Aorta (tissue), 5 donors: ENCODE results near the gene AHRR. TPM values are rescaled to one million over a fixed set of nuclear protein-coding genes. Genes with fewer than 3 reads are reported as not detected.
A peak's percentile ranks its signal among the peaks of the same experiment; 100 is the strongest.

Experiments used
- ATAC-seq: fragments of 200-7000 bp; cut with Tn5 transposase; one replicate; pipeline ENCODE4 v1.9.1; 2022; ENCODE audit warnings: moderate library complexity; ENCODE audit not compliant: low FRiP score
- DNase-seq, 2 donors: peaks; one replicate each; pipeline ENCODE4 v3.0.0-alpha.2; 2020
- H3K27ac ChIP-seq, 2 donors: one replicate each; pipeline ENCODE4 v1.5.1; 2013; ENCODE audit warnings: low read length in 2 of 2, mild to moderate bottlenecking in 2 of 2, moderate library complexity in 2 of 2, control low read depth in 1 of 2, inconsistent platforms in 1 of 2, low read depth in 1 of 2
- H3K27me3 ChIP-seq, 2 donors: one replicate each; pipeline ENCODE4 v1.6.1; 2013; ENCODE audit warnings: control low read depth in 1 of 2, low read length in 1 of 2, mild to moderate bottlenecking in 1 of 2, moderate library complexity in 1 of 2; ENCODE audit not compliant: insufficient read depth in 2 of 2, control insufficient read depth in 1 of 2
- H3K36me3 ChIP-seq, 2 donors: one replicate each; pipeline ENCODE4 v1.6.1; 2013; ENCODE audit warnings: control low read depth in 1 of 2, low read length in 1 of 2, mild to moderate bottlenecking in 1 of 2; ENCODE audit not compliant: insufficient read depth in 2 of 2, control insufficient read depth in 1 of 2
- H3K4me1 ChIP-seq, 2 donors: one replicate each; pipeline ENCODE4 v1.6.1; 2013; ENCODE audit warnings: low read length in 2 of 2, control low read depth in 1 of 2, mild to moderate bottlenecking in 1 of 2, moderate library complexity in 1 of 2; ENCODE audit not compliant: insufficient read depth in 2 of 2, control insufficient read depth in 1 of 2
- H3K4me3 ChIP-seq, 2 donors: one replicate each; pipeline ENCODE4 v1.5.1; 2013; ENCODE audit warnings: low read length in 2 of 2, control low read depth in 1 of 2, mild to moderate bottlenecking in 1 of 2
- H3K9me3 ChIP-seq: one replicate; pipeline ENCODE4 v1.6.1; 2013; ENCODE audit warnings: mild to moderate bottlenecking, low read length; ENCODE audit not compliant: control insufficient read depth
- WGBS, 2 donors: extraction: QIAGEN DNeasy Blood & Tissue Kit; methylation state at CpG; one replicate each; pipeline ENCODE4 v1.1.7; 2013; 5-methylcytosine and 5-hydroxymethylcytosine counted together
- intact Hi-C, 2 donors: fragments of 100-400 bp; cut with DNase I; formaldehyde crosslinking; loops; one replicate each; pipeline versions ENCODE4 v1.14.2 to v1.15.0; 2022
- polyA plus RNA-seq, 2 donors: library from polyadenylated mRNA; stranded (reverse); fragments of 200-250 nt; gene quantifications; one replicate each; pipeline ENCODE4 v1.2.3, GENCODE V29; 2013
- total RNA-seq, 2 donors: library from RNA; stranded (reverse); fragmentation: NEBNext Ultra II Directional; extraction: Animal tissue kit (Norgen Biotek cat#: 25700); gene quantifications; one replicate each; pipeline ENCODE4 v1.2.1, GENCODE V29; 2021
- donor health status: healthy with polysubstance abuse.
- donor health status: Bipolar disorder and iron deficiency.
- donor health status: DM: no; HTN: no; CAD: no.
- donor health status: DM: no; HTN: no; CAD: no.
- donor health status: DM: yes; HTN: yes; CAD: no.

AHRR gene
- total and polyA plus RNA-seq, 4 donors, result 0.13 to 3.8 (median 1.7) TPM

- ATAC-seq (no peak), DNase-seq (peak; percentile 40 to 70)
- H3K9me3 ChIP-seq, result peaks cover 2% of the 10 kb centered on the region
- intact Hi-C loops, result no loop called here
- H3K27ac ChIP-seq, result no peak overlapping the region
- no peaks in the 10 kb centered on the region for H3K27me3 ChIP-seq
- H3K4me3 ChIP-seq, result no peak overlapping the region
- H3K36me3 ChIP-seq, result no peaks in the 10 kb centered on the region
- 75 to 86% methylated on average over 15 to 19 of the region's 19 CpGs for WGBS, 2 donors
- no peaks in the 10 kb centered on the region for H3K4me1 ChIP-seq
These were observed 53.3 kb downstream of the AHRR start for GRCh38 chr5:374631-375335.

DNA sequence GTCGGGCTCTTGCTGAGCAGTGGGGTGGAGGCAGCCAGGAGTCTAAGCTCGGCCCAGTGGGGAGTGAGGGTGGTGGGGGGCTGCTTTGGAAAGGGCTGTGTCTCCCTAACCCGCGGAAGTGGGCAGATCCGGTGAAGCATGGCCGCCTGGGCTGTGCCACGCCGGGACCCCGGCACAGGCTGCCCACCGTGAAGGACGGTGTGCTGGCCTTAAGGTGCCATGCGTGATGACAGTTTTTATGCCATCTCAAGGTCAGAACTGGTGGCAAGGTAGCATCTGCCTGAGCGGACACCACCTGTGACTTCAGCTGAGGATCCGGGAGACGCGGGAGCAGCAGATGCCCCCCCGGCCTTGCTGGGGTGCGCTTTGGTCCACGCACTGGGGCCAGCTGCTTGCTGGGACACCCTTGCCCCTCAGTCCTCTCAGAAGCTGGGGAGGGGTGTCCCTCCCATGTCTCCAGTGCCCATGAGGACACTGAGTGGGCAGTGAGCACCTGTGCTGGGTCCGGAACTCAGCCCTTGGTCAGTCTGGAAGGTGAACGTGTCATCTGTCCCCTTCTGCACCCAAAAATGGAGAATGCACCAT is 53.9 kb downstream of the AHRR start:
- peak; percentile 31 to 56 for DNase-seq
- 91 to 93% methylated on average over 21 of the region's 21 CpGs for WGBS, 2 donors
- peaks cover 2% of the 10 kb centered on the region for H3K9me3 ChIP-seq

DNA sequence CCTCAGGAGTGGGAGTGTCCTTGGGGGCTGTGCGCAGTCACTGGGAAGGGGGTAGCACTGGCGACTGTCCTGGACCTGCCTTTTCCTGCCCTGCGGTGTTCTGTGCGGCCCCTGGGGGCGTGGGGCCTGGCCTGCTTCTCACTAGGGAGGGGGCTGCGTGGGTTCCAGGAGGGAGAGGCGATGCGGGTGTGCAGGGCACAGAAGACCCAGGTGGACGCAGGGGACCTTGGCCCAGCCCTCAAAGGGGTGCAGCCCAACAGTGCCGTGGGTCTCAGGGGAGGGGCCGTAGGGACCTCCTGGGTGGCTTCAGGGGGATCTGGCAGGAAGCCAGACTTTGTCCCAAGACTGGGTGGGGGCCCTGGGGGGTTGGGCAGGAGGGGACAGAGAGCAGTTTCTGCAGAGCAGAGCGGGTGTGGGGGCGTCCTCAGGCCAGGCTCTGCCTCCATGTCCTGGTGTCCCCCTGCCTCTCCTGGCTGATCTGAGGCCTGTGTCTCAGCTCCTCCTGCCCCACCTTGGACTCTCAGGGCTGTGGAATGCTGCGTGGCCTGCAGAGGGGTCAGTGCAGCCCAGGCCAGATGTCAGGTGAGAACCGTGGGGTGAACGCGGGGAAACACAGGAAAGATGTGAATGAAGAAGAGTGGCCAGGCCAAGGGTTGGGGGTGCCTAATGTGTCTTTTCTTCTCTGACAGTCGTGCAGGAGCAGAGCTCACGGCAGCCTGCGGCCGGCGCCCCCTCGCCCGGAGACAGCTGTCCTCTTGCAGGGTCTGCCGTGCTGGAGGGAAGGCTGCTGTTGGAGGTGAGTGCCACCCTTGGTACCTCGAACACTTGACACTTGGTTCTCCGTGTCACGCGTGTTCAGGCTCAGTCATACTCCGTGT is 54.6 kb downstream of the AHRR start:
- H3K27me3 ChIP-seq, result no peaks in the 10 kb centered on the region
- no peaks in the 10 kb centered on the region for H3K36me3 ChIP-seq
- H3K27ac ChIP-seq, result no peak overlapping the region
- no peaks in the 10 kb centered on the region for H3K4me1 ChIP-seq
- intact Hi-C loops, result no loop called here
- no peak overlapping the region for H3K4me3 ChIP-seq
- peak; percentile 36 to 70 for DNase-seq
- ATAC-seq, result no peak
- 92% methylated on average over 27 to 30 of the region's 30 CpGs for WGBS, 2 donors
- peaks cover 2% of the 10 kb centered on the region for H3K9me3 ChIP-seq

More for the DNA sequence above, 53.9 kb downstream of the AHRR start:
- Histone ChIP-seq H3K27ac (no peak overlapping the region), H3K36me3 (no peaks in the 10 kb centered on the region), H3K4me1 (no peaks in the 10 kb centered on the region), H3K27me3 (no peaks in the 10 kb centered on the region), H3K4me3 (no peak overlapping the region)
- no peak for ATAC-seq
- intact Hi-C loops, result no loop called here

- DNase-seq (peak; percentile 13 to 55), ATAC-seq (no peak)
- H3K36me3 ChIP-seq, result no peaks in the 10 kb centered on the region
- intact Hi-C loops, result no loop called here
- no peak overlapping the region for H3K4me3 ChIP-seq
- WGBS, 2 donors, result 95 to 98% methylated on average over 12 of the region's 12 CpGs
- peaks cover 2% of the 10 kb centered on the region for H3K9me3 ChIP-seq
- H3K27ac ChIP-seq, result no peak overlapping the region
- no peaks in the 10 kb centered on the region for H3K27me3 ChIP-seq
- H3K4me1 ChIP-seq, result no peaks in the 10 kb centered on the region
These were observed 55.3 kb downstream of the AHRR start for GRCh38 chr5:376799-377325.

GRCh38 chr5:377326-377981 is 55.9 kb downstream of the AHRR start:
- ATAC-seq, result no peak
- Histone ChIP-seq H3K4me1 (no peaks in the 10 kb centered on the region), H3K36me3 (no peaks in the 10 kb centered on the region), H3K27ac (no peak overlapping the region), H3K9me3 (peaks cover 2% of the 10 kb centered on the region), H3K4me3 (no peak overlapping the region), H3K27me3 (no peaks in the 10 kb centered on the region)
- peak; percentile 40 to 59 for DNase-seq
- intact Hi-C loops, result no loop called here
- 92 to 96% methylated on average over 10 of the region's 10 CpGs for WGBS, 2 donors

GRCh38 chr5:378301-378891 is 56.9 kb downstream of the AHRR start:
- intact Hi-C loops, result no loop called here
- WGBS, 2 donors, result 72 to 75% methylated on average over 8 of the region's 8 CpGs
- H3K4me3 ChIP-seq, result no peak overlapping the region
- H3K27me3 ChIP-seq, result no peaks in the 10 kb centered on the region
- ATAC-seq (no peak), DNase-seq (peak; percentile 5 to 46)
- no peak overlapping the region for H3K27ac ChIP-seq
- no peaks in the 10 kb centered on the region for H3K4me1 ChIP-seq
- H3K36me3 ChIP-seq, result no peaks in the 10 kb centered on the region
- H3K9me3 ChIP-seq, result peaks cover 2% of the 10 kb centered on the region

GRCh38 chr5:378976-379742 is 57.6 kb downstream of the AHRR start:
- DNase-seq (peak; percentile 6 to 59), ATAC-seq (no peak)
- Histone ChIP-seq H3K4me3 (no peak overlapping the region), H3K9me3 (peaks cover 2% of the 10 kb centered on the region), H3K4me1 (no peaks in the 10 kb centered on the region), H3K27ac (no peak overlapping the region), H3K36me3 (no peaks in the 10 kb centered on the region), H3K27me3 (no peaks in the 10 kb centered on the region)
- WGBS, 2 donors, result 88 to 90% methylated on average over 16 of the region's 16 CpGs
- intact Hi-C loops, result no loop called here
